Bone marrow (tissue), 2 donors: ENCODE measurements around the gene COQ7.

Source experiments
- DNase-seq, 2 donors: peaks; one replicate each; lab custom pipeline; 2025; lab: John Stamatoyannopoulos, UW

The COQ7 gene

DNA sequence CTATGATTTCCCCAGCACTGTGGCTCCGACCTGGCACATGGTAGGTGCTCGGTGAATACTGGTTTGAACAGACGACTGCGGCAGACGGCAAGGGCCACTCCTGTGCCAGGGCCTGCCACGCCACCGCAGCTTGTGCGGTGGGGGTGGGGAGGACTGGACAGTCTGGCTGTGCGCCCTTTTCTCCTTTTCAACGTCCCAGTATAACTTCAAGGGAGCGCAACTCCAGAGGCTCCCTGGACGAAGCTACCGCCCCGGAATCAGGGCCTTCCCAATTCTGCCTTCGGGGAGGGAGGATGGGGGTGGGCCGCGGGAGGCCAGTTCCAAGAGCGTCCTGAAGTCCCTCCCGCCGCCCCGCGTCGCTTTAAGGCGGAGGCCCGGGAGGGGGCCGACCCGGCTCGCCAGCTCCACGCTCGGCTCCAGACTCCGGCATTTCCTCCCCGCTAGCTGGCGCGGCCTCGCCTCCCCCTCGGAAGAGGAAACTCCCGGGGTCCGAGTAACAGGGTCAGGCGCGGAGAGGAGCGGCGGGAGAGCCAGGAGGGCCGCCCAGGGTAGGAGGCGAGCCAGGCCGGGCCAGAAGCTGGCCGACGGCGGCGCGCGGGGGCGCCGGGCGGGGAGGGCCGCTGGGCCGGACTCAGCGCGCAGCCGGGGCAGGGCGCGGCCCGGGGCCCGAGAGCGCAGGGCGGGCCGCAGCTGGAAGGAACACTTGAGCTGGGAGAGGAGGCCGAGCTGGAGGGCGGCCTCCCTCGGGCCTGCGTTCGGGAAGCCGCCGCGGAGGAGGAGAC is 46.4 kb downstream of the COQ7 start, which contains the start of gene ITPRIPL2:
Gene ITPRIPL2 (plus strand): TSS at position 388 of the 782 bp plus-strand sequence. CDS start 498 bp downstream, outside the sequence.
- peak; percentile 35 to 68 for DNase-seq

DNA sequence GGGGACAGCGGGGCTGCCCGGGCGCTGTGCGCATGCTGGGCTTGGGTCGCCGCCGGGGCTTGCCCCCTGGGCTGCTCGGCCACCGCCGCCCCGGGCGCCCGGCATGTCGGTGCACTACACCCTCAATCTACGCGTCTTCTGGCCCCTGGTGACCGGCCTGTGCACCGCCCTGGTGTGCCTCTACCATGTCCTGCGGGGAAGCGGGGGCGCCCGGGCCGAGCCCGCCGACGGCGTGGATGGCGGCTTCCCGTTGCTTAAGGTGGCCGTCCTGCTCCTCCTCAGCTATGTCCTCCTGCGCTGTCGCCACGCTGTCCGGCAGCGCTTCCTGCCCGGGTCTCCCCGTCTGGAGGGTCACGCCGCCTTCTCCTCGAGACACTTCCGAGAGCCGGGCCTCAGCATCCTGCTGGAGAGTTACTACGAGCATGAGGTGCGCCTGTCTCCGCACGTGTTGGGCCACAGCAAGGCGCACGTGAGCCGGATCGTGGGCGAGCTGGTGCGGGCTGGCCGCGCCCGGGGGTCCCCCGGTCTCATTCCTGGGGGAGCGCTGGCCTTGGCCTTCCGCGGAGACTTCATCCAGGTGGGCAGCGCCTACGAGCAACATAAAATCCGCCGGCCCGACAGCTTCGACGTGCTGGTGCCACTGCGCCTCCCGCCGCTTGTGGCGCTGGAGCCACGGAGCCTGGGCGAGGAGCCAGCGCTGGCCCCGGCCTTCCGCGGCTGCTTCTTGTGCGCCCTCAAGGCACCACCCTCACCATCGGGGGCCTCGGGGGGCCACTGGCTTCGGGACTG is 47.1 kb downstream of the COQ7 start:
- DNase-seq = peak in 1 of 2 donors; percentile 49

DNA sequence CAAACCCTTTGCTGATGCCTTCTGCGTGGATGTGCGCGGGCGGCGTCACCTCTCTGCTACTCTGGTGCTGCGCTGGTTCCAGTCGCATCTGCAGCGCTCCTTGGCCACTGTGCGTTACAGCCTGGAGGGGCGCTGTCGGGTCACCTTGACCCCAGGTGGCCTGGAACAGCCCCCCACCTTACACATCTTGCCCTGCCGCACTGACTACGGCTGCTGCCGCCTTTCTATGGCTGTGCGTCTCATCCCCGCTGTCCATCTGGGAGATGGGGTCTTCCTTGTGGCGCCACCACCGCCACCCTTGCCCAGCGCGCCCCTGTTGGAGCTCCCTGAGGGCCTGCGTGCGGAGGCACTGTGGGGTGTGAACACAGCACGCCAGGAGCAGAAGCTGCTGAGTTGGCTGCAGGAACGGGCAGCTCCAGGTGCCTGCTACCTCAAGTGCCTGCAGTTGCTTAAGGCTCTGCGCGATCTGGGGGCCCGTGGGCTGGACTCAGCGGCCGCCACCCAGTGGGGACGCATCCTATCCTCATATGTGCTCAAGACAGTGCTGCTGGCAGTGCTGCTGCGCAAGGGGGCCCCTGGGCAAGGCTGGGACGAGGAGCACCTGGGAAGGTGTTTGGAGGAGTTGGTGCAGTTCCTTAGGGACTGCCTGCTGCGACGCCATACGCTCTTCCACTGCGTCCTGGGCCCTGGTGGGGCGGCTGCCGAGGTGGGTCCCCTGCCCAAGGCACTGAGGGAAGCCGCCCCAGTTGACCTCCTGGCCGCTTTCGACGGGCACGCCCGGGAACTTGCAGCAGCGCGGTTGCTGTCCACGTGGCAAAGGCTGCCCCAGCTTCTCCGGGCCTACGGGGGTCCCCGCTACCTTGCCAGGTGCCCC is 48.0 kb downstream of the COQ7 start:
- no peak for DNase-seq

DNA sequence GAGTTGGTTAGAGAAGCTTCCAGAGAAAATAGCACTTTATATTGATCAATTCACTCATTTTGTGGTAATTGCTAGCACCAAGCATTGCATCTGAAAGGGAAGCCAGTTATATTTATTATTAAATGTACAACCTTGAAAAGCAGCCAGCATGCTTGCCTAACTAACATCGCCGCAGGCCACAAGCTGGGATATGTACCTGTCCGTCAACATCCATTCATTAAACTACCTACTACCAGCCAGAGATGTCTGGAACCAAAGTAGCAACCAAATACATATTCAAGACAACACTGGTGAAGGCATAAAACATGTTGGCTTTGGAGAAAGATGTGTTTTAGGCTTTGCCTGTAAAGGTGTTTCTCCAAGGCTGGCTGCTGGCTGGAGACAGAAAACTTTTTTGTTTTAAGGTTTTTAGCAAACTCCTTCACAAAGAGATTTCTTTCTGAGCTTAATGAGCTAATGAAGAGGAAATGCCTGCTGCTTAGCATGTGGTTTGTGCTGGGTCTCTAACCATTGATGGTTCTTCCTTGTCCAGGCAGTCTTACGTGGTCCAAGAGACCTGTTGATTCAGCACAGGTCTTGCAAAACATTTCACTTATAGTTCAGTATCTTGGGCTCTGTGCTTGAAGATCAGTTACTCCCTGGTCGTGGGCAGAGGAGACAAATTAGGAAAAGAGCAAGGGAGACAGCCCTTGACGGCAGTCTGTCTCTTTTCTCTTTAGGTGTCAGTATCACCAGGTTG is 49.5 kb downstream of the COQ7 start:
- DNase-seq = no peak

DNA sequence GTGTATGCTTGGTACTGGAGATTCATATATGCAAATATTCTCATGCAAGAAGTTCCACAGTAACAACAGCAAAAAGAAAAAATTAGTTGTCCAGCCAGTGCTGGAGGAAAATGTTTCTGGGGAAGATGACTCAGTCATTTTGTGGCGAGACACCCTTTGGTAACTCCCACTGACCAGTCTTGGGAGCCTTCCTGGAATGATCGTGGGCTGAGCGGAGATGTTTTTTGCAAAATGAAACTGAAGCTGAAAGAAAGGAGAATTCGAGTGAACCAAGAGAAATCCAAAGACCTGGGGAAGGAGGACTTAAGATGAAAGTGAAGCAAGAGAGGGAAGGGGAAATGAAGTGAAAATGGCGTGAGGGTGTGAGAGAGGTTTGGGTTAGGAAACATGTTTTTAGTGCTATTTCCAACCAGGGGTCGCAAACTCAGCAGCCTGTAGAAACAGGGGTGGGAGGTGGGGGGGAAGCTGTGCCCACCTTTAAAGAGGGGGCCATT is 51.6 kb downstream of the COQ7 start:
- peak; percentile 12 to 60 for DNase-seq

DNA sequence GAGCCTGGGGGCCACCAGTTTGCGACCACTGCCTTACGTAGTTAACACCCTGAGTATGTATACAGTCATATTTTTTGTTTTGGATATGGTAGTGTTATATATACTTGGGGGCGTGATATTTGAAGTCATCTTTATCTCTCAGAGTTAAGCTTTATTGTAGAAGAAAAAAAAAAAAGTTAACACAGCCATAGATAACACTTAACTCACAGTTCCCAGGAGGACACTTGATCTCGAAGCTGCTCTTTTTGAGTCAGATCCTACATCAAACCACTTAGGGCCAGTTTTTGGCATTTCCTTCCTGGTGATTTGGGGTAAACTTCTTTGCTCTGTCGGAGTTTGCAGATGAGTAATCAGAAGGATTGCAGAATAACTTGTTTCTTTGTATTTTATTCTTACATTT is 52.1 kb downstream of the COQ7 start:
- DNase-seq = no peak

DNA sequence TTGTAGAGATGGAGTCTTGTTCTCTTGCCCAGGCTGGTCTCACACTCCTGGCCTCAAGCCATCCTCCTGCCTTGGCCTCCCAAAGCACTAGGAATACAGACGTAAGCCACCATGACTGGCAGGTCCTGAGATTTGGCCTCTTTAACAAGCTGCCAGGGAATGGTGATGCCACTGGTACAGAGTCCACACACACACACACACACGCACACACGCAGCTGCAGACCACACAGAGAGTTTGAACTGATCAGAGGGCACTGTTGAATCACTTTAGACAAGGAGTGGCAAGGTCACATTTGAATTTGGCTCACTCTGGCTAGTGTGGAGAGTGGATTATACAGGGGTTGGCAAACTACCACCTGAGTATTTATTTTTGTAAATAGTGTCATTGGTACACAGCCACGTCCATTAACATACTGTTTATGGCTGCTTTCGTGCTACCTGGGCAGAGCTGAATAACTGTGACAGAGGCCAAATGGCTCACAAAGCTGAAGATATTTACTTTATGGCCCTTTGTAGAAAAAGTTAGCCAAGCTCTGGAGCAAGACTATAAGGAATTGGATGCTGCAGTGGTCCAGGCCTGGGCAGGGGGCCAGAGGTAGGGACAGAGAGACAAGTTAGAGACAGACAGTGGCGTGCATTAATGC is 56.2 kb downstream of the COQ7 start:
- no peak for DNase-seq

DNA sequence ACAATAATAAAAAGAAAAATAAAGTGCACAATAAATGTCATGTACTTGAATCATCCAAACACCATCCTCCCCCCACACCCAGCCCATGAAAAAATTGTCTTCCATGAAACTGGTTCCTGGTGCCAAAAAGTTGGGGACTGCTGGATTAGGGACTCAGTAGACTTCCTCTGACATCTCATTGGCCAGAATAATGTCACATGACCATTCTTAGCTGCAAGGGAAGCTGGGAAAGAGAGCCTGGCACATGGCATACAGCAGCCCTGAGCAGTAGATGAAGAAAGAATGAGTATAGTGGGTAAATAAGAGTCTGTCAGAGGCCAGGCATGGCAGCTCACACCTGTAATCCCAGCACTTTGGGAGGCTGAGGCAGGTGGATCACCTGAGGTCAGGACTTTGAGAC is 58.9 kb downstream of the COQ7 start:
- DNase-seq = no peak

DNA sequence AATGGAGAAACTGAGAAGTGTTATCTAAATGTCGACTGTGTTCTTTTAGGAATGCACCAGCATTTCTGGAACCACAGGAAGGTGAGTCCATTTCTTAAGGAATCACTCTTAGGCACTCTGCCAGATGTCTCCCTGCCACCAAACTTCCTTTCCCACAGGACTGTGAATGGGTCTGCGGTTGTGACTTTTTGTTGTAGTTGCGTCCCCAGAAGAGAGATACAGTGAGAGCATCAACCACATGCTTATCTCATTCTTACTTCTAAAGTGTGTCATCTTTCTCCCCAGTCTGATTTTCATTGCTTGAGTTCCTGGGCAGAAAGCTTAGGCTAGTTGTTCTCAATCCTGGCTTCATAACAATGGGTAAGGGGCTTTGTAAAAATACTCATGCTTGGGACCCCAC is 59.8 kb downstream of the COQ7 start:
- DNase-seq = no peak

DNA sequence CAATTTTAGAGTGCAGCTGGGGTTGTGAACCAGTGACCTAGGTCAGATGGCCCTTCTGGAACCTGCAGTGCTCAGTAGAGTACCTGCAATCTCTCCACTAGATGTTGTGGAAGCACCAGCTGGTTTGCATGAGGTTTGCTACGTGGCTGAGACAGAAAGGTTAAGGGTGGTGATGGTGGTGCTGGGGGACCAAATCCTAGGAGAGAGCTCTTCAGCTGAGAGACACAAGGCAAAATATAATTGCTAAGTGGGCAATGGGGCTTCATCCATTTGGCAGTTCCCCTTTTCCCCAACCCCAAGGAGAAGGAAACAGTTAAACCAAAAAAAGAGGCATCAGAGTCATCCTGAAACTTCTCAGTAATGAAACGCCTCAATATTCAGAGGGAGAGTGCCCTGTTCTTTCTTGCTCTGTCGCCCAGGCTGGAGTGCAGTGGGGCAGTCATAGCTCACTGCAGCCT is 60.3 kb downstream of the COQ7 start:
- DNase-seq = no peak

DNA sequence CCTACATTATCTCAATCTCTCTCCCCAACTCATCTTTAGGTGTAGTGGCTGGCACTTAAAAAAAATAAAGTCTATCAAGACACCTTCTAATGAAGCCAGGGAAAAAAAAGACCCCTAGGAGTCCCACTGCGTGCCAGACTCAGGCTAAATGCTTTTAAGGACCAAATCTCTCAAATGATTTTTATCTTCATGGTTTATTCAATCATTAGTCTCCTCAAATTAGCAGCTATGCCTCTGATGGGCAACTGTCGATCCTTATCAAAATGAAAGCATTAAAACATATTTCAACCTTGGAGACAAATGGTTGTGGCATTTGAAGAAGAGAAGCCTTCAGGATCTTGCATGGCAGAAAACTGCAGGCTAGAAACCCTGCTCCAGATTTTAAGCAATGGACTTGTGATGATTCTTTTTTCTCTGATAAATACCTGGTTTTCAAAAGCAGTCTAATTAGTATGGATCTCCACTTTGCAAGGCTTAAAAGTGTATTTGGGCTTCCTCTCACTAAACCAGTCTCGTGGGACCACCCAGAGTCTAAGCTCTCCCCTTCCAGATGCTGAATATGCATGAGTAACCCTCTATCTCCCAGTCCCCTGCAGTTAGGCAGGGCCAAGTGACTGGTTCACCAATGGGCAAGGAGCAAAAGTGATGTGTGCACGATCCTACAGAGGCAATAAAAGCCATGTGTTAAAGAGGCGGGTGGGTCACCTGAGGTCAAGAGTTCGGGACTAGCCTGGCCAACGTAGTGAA is 61.2 kb downstream of the COQ7 start:
- no peak for DNase-seq
